GM18520 (cell line): ENCODE results near the gene RELN.

Source experiments
- ATAC-seq: cut with Tn5 transposase; IDR thresholded peaks from one replicate; pipeline ENCODE4 v1.9.1; 2021; ENCODE audit not compliant: unreplicated experiment

RELN gene

DNA sequence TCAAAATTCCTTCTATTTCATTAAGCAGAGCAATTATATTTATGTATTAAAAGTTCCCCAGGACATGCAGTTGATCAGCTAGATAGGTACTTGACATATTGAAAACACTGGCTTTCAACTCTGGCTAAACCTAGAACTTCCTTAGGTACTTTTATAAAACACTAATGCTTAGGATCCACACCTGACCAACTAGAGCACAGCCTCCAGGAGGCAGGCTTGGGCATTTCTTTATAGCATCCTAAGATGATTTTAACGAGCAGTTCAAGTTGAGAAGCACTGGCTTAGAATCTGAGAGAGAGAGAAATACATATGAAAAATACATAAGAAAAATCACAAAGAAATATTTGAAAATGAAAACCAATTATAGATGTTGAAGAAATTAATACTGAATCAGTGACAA lies 564.3 kb downstream of the RELN start:
- ATAC-seq, result no peak

DNA sequence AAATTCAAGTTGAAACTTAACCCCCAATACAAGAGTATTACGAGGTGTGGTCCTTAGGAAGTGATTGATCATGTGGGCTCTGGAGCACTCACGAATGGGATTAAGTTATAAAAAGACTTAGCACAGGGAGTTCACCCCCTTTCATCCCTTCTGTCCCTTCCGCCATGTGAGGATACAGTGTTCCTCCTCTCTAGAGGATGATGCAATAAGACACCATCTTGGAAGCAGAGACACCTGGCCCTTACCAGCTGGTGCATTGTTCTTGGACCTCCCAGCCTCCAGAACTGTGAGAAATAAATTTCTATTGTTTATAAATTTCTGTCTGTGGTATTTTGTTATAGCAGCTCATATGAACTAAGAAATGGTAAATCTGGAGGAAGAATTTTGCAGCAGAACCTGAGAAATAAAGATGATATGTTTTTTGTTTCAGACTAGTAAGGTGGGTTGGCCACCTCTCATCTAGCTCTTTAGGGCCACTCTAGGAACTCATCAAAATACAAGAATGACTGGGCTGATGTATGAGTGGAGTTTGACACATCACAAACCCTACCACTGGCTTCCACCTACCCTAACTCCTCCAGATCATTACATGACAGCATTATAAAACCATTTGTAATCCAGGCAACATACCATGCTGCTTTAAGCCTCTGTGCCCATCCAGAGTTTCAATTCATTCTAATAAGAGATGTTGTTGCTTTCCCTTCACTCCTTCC lies 565.8 kb downstream of the RELN start:
- no peak for ATAC-seq
